Right cardiac atrium (tissue), 5 donors: ENCODE data around the gene SH3GL2. TPM values are rescaled to one million over a fixed set of nuclear protein-coding genes. Genes with fewer than 3 reads are reported as not detected.

Source experiments
- ATAC-seq, 2 donors: fragments of 200-7000 bp; cut with Tn5 transposase; one replicate each; pipeline versions ENCODE4 v1.8.0 to v1.9.1; 2020; ENCODE audit warnings: moderate library complexity in 2 of 2, mild to moderate bottlenecking in 1 of 2
- DNase-seq, 3 donors: peaks; one replicate each; pipeline ENCODE4 v3.0.0-alpha.2; 2020
- H3K27ac ChIP-seq: one replicate; pipeline ENCODE4 v1.5.1; 2013; ENCODE audit warnings: mild to moderate bottlenecking, low read length, control low read depth, moderate library complexity
- H3K27me3 ChIP-seq: one replicate; pipeline ENCODE4 v1.6.1; 2013; ENCODE audit not compliant: control insufficient read depth, insufficient read depth
- H3K4me1 ChIP-seq: one replicate; pipeline ENCODE4 v1.6.1; 2013; ENCODE audit warnings: low read length; ENCODE audit not compliant: control insufficient read depth, insufficient read depth
- H3K4me3 ChIP-seq: one replicate; pipeline ENCODE4 v1.5.1; 2013; ENCODE audit warnings: low read length, control low read depth
- H3K9me3 ChIP-seq: one replicate; pipeline ENCODE4 v1.6.1; 2013; ENCODE audit warnings: low read length; ENCODE audit not compliant: control insufficient read depth
- WGBS: extraction: QIAGEN DNeasy Blood & Tissue Kit; methylation state at CpG from one replicate; pipeline ENCODE4 v1.1.7; 2013; 5-methylcytosine and 5-hydroxymethylcytosine counted together
- intact Hi-C, 4 donors: fragments of 100-400 bp; cut with DNase I; formaldehyde crosslinking; loops; one replicate each; pipeline versions ENCODE4 v1.11.0 to v1.14.0; 2022 to 2023
- polyA plus RNA-seq: library from polyadenylated mRNA; stranded (reverse); fragments of 200-250 nt; gene quantifications from one replicate; pipeline ENCODE4 v1.2.3, GENCODE V29; 2013
- total RNA-seq, 4 donors: library from RNA; stranded (reverse); fragmentation: NEBNext Ultra II Directional; extraction: Animal tissue kit (Norgen Biotek cat#: 25700); gene quantifications; one replicate each; pipeline ENCODE4 v1.2.1, GENCODE V29; 2021
- donor health status: healthy with polysubstance abuse.
- donor health status: DM: no; HTN: yes; CAD: no.
- donor health status: DM: no; HTN: no; CAD: no.
- donor health status: DM: no; HTN: yes; CAD: no; lungs with severe emphysema.
- donor health status: DM: yes; HTN: yes; CAD: no.

The SH3GL2 gene
- total and polyA plus RNA-seq, 5 donors = 0.07 to 0.14 TPM; not detected in 3

DNA sequence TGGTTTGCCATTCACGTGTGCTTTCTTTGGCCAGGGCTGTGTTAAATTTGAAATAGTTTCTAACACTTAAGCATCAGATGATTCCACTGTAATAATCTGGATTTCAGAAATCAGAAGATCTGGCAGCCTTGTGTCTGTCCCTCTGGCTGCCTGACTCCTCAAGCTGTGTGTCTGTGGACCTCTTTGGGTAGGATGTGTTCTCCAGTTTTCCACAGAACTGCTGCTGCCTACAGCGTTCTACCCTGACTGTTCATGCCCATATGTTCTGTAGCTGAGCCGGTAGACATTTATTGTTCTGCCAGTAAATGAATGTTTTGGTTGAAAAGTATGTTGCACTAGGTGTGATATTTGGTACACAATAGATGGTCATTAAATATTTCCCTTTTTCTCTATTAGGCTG lies 81.3 kb downstream of the SH3GL2 start:
- Histone ChIP-seq H3K9me3 (no peaks in the 10 kb centered on the region), H3K4me3 (no peak overlapping the region), H3K4me1 (no peaks in the 10 kb centered on the region), H3K27me3 (no peaks in the 10 kb centered on the region), H3K27ac (no peak overlapping the region)
- DNase-seq (no peak), ATAC-seq (no peak)
- intact Hi-C loops = no loop called here
- WGBS = 88% methylated on average over 3 of the region's 3 CpGs

DNA sequence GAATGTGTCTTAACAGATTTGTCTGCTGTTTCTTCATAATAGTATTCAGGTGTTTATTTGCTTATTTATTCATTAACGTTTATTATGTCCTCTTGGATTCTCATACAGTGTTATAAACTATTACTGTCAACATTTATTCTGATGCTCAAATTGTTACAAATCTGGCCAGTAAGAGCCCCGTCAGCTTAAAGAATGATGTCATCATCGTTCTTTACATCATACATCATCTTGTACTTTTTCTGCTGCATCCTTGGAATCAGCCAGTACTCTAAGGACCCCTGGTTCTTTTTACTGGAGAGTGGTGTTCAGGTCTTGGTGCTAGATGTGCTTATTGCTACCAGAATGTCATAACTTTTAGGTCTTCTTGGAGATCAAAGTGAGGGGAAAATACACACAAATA lies 86.6 kb downstream of the SH3GL2 start:
- DNase-seq = no peak
- intact Hi-C loops = no loop called here
- Histone ChIP-seq H3K4me1 (no peaks in the 10 kb centered on the region), H3K27me3 (no peaks in the 10 kb centered on the region), H3K4me3 (no peak overlapping the region), H3K27ac (no peak overlapping the region), H3K9me3 (no peaks in the 10 kb centered on the region)
- WGBS = 76% methylated on average over 3 of the region's 3 CpGs
- no peak for ATAC-seq

DNA sequence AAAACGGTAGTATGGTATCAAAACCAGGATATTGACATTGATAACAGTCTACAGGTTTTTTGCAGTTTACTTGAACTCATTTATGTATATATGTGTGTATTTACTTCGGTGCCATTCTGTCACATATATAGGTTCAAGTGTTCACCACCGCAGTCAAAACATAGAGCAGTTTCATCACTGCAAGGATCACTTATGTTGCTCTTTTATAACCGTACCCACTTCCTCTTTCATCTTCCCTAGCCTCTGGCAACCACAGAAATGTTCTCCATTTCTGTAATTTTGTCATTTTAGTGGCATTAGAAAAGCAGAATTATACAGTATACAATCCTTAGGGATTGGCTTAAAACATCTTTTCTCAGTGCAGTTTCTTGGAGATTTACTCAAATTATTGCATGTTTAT lies 90.3 kb downstream of the SH3GL2 start:
- no peak for ATAC-seq

DNA sequence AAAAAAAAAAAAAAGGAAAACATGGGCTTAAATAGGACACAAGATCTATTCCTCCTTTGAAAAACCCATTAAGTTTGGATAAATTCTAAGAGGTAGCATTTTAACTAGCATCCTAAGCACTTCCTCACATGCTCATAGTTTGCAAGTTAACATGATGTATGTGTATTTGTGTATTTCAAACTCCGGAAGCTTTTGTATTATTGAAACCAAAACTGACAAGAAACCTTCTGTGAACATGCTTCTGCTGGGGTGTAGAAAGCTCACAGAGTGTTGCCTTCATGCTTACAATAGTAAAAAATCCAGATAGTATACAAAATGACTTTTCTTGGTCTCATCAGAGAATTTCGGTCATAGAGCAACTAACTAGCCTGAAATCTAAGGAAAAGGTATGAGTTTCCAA lies 103.8 kb downstream of the SH3GL2 start:
- Histone ChIP-seq H3K27me3 (no peaks in the 10 kb centered on the region), H3K4me3 (no peak overlapping the region), H3K27ac (no peak overlapping the region), H3K9me3 (no peaks in the 10 kb centered on the region), H3K4me1 (no peaks in the 10 kb centered on the region)
- intact Hi-C loops = no loop called here
- ATAC-seq (no peak), DNase-seq (no peak)
- 61% methylated on average over 2 of the region's 2 CpGs for WGBS

More for the DNA sequence above, 90.3 kb downstream of the SH3GL2 start:
- no peaks in the 10 kb centered on the region for H3K9me3 ChIP-seq
- no peak overlapping the region for H3K4me3 ChIP-seq
- no peaks in the 10 kb centered on the region for H3K27me3 ChIP-seq
- no peak for DNase-seq
- intact Hi-C loops = no loop called here
- WGBS = 62% methylated on average over 4 of the region's 4 CpGs
- no peak overlapping the region for H3K27ac ChIP-seq
- H3K4me1 ChIP-seq = no peaks in the 10 kb centered on the region

DNA sequence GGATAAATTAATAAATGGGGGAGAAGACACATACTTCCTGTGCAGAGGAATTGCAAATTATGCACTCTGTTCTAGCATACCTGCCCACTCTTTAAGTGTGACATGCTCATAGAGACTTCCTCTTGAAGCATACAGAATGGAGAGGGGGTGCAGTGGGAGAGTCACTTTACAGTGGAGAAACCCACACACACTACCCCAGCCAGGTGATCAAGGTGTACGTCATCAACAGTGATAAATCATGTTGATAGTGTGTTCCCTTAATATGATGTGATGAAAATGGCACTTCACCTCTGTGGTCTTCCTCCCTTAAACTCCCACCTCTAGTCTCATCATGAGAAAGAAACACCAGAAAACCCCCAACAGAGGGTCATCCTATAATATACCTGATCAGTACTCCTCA lies 110.0 kb downstream of the SH3GL2 start:
- ATAC-seq (no peak), DNase-seq (no peak)
- 76% methylated on average over 1 of the region's 1 CpG for WGBS
- intact Hi-C loops = no loop called here
- H3K4me1 ChIP-seq = no peaks in the 10 kb centered on the region
- no peak overlapping the region for H3K27ac ChIP-seq
- H3K4me3 ChIP-seq = no peak overlapping the region
- no peaks in the 10 kb centered on the region for H3K9me3 ChIP-seq
- no peaks in the 10 kb centered on the region for H3K27me3 ChIP-seq

DNA sequence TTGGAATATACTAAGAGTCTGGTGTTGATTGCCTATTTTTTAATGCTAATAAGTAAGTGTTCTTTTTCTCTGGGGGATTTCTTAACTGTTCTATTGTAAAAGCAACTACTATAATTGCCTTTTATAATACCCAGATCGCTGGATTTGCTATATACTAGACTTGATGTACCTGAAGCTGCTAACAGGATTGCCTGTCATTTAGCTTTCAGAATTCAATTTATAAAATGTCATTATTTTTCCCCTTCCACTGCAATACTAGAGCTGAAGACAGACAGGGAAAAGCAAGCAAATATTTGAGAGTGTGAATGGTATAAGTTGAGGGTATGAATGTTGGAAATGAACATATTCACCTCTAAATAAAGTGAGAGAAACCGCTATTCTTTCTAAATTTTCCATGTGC lies 115.5 kb downstream of the SH3GL2 start:
- H3K9me3 ChIP-seq = no peaks in the 10 kb centered on the region
- H3K4me3 ChIP-seq = no peak overlapping the region
- H3K4me1 ChIP-seq = no peaks in the 10 kb centered on the region
- ATAC-seq = no peak
- intact Hi-C loops = no loop called here
- DNase-seq = no peak
- no peaks in the 10 kb centered on the region for H3K27me3 ChIP-seq
- H3K27ac ChIP-seq = no peak overlapping the region
- 83% methylated on average over 2 of the region's 2 CpGs for WGBS

DNA sequence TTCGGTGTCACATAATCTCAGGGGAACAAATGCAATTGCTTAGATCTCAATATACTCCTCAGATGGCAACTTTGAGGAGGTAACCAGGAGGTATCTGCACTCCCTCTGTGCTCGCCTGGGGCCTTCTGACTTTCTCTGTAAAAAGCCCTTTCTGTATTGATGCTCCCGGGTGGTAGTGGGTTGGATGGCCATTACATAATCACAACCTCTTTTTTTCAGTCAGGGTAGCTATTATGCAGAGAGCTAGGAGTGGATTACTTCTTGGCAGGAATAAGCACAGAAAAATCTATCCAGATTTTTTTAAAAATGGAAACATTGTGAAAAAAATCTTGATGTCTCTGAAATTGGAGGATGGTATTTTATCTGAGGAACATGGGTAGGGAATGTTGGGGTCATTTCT lies 116.6 kb downstream of the SH3GL2 start:
- no peak for DNase-seq
- 50% methylated on average over 3 of the region's 3 CpGs for WGBS
- intact Hi-C loops = no loop called here

DNA sequence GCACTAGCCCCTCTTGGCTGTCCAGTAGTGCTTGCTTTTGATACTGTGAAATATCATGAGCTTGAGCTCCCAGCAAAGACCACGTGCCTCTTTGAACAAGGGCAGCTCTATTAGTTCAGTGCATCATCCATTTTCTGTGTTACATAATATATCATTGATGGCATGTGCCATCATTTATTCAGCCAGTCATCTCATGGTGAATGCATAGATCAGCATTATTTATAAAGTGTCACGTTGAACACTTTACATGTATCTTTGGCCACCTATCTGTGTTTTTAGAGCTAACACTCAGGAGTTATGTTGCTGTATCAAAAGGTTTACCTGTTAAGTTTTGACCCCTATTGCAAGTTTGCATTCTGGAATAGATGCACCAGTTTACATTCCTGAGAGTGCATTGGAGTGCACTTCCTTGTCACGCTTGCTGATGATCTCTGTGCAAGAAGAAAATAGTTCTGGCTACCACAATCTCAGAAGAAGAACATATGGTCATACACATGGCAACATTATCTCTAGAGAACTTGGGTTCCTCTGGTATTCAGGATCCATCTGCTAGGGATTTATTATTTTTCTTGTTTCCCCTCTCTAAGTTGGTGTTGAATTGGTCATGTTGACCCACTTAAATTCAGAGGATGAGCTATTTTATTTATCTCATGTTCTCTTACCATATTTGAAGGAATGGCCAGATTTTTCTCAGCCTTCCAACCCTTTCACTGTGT lies 120.9 kb downstream of the SH3GL2 start:
- no peaks in the 10 kb centered on the region for H3K4me1 ChIP-seq
- no peak overlapping the region for H3K4me3 ChIP-seq
- 68% methylated on average over 3 of the region's 3 CpGs for WGBS
- H3K27me3 ChIP-seq = no peaks in the 10 kb centered on the region
- no peak for DNase-seq
- intact Hi-C loops = no loop called here
- H3K9me3 ChIP-seq = no peaks in the 10 kb centered on the region
- no peak overlapping the region for H3K27ac ChIP-seq
- ATAC-seq = no peak

More for the DNA sequence above, 116.6 kb downstream of the SH3GL2 start:
- H3K4me3 ChIP-seq = no peak overlapping the region
- H3K27me3 ChIP-seq = no peaks in the 10 kb centered on the region
- ATAC-seq = no peak
- H3K9me3 ChIP-seq = no peaks in the 10 kb centered on the region
- H3K27ac ChIP-seq = no peak overlapping the region
- no peaks in the 10 kb centered on the region for H3K4me1 ChIP-seq

DNA sequence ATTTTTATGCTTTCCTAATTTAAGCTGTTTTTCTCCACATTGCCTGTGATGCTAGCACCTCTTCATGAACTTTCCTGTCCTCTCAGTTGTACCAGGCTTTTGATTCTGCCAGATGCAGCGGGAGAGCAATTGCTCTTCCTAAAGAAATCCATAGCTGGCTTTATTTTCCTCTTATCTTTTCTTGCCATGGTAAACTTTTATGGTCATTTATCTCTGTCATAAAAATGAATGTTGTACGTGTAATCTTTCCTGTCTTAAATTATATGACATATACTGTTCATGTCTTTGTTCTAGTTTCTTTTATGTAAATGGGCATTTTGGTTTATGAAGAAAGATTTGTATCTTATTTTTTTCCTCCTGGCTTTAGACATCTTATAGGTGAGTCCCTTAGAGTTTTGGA lies 127.5 kb downstream of the SH3GL2 start:
- WGBS = 67% methylated on average over 2 of the region's 2 CpGs
- Histone ChIP-seq H3K9me3 (no peaks in the 10 kb centered on the region), H3K27ac (no peak overlapping the region), H3K4me1 (no peaks in the 10 kb centered on the region), H3K4me3 (no peak overlapping the region), H3K27me3 (no peaks in the 10 kb centered on the region)
- DNase-seq = no peak
- ATAC-seq = no peak
- intact Hi-C loops = no loop called here

DNA sequence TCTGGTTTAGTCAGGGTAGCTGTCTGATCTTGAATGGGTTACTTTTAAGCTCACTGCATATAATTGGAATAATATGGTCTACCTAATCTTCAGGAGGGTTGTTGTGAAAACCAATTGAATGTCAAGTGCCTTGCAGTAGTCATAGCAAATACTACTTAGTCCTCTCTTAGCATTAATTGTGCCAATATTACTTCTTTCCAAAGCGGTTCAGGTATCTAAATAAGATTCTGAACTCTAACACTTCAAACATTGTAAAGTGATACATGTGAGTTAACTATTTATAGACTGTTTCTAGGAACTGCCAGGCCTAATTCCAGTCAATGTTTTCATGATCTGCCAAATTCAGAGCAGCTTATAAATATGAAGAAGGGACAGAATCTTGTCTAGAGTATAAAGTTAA lies 140.2 kb downstream of the SH3GL2 start:
- Histone ChIP-seq H3K4me1 (no peaks in the 10 kb centered on the region), H3K27ac (no peak overlapping the region), H3K4me3 (no peak overlapping the region), H3K9me3 (no peaks in the 10 kb centered on the region), H3K27me3 (no peaks in the 10 kb centered on the region)
- WGBS = 74% methylated on average over 1 of the region's 1 CpG
- no peak for ATAC-seq
- no peak for DNase-seq
- intact Hi-C loops = no loop called here

DNA sequence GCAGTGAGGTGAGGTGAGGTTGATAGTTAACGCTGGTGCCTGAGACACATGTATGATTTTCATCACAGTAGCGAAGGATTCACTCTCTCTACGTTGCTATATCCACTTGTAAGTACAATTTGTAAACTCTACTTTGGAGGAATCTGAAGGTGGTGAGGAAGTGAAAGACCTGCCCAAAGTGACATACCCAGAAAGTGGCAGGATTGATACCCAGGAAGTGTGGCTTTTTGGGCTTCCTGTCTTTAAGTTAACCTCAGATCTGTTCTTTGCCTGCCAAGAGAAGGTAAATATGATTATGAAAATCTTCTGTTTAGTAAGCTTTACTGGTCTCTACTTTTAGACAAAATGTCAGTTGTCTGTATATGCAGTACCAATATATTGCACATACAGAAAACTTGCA lies 143.1 kb downstream of the SH3GL2 start:
- no peaks in the 10 kb centered on the region for H3K4me1 ChIP-seq
- no peak overlapping the region for H3K27ac ChIP-seq
- no peaks in the 10 kb centered on the region for H3K27me3 ChIP-seq
- 81% methylated on average over 3 of the region's 3 CpGs for WGBS
- no peak overlapping the region for H3K4me3 ChIP-seq
- DNase-seq = no peak
- H3K9me3 ChIP-seq = no peaks in the 10 kb centered on the region
- intact Hi-C loops = no loop called here
- no peak for ATAC-seq

DNA sequence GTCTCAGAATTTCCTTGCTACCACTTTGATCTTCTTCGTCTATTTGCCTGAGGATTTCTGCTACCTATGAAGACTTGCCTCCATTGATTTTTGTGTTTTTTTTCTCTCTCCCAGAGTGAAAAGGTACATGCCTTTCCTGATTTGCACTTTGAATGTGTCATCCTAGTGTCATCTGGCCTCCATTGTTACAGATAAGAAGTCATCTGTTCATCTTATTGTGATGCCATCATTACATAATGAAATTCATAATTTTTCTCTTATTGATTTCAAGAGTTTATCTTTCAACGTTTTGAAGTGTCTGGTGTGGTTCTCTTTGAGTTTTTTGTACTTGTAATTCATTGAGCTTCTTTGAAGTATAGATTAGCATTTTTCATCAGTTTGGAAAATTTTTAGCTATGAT lies 144.8 kb downstream of the SH3GL2 start:
- H3K27ac ChIP-seq = no peak overlapping the region
- H3K4me1 ChIP-seq = no peaks in the 10 kb centered on the region
- 54% methylated on average over 2 of the region's 2 CpGs for WGBS
- ATAC-seq = no peak
- peaks cover 2% of the 10 kb centered on the region for H3K27me3 ChIP-seq
- intact Hi-C loops = no loop called here
- H3K9me3 ChIP-seq = peaks cover 2% of the 10 kb centered on the region
- no peak for DNase-seq
- H3K4me3 ChIP-seq = no peak overlapping the region
